Inferior parietal cortex (tissue), 1 donor: ENCODE results near the gene CMTR1.

Source experiments
- DNase-seq: peaks from one replicate; pipeline ENCODE4 v3.0.0-alpha.2; 2016; ENCODE audit errors: extremely low spot score

CMTR1 gene

GRCh38 chr6:37477656-37478435 is 44.8 kb downstream of the CMTR1 start:
- DNase-seq = no peak

GRCh38 chr6:37478827-37479226 is 45.8 kb downstream of the CMTR1 start:
- no peak for DNase-seq

- no peak for DNase-seq
Measured at GRCh38 chr6:37479266-37479854, 46.3 kb downstream of the CMTR1 start.

- DNase-seq = no peak
Measured at GRCh38 chr6:37480118-37480736, 47.2 kb downstream of the CMTR1 start.

- no peak for DNase-seq
Measured at GRCh38 chr6:37480951-37481534, 48.0 kb downstream of the CMTR1 start.

- DNase-seq = no peak
Measured at GRCh38 chr6:37481711-37482605, 48.9 kb downstream of the CMTR1 start.

GRCh38 chr6:37482606-37483251 is 49.7 kb downstream of the CMTR1 start:
- DNase-seq = no peak

- DNase-seq = no peak
Measured at GRCh38 chr6:37483252-37483901, 50.4 kb downstream of the CMTR1 start.

GRCh38 chr6:37483917-37484785 is 51.1 kb downstream of the CMTR1 start:
- DNase-seq = peak; percentile 54

GRCh38 chr6:37484786-37485170 is 51.8 kb downstream of the CMTR1 start:
- no peak for DNase-seq

- DNase-seq = no peak
Measured at GRCh38 chr6:37485291-37485702, 52.3 kb downstream of the CMTR1 start.

- no peak for DNase-seq
Measured at GRCh38 chr6:37486121-37486839, 53.3 kb downstream of the CMTR1 start.

- no peak for DNase-seq
Measured at GRCh38 chr6:37487591-37488380, 54.8 kb downstream of the CMTR1 start.

GRCh38 chr6:37488476-37488875 is 55.5 kb downstream of the CMTR1 start:
- DNase-seq = no peak

GRCh38 chr6:37489697-37490336 is 56.8 kb downstream of the CMTR1 start:
- DNase-seq = no peak

GRCh38 chr6:37490536-37491170 is 57.6 kb downstream of the CMTR1 start:
- no peak for DNase-seq

GRCh38 chr6:37491171-37491829 is 58.3 kb downstream of the CMTR1 start:
- no peak for DNase-seq
